Heart right ventricle (tissue), 16 donors: Measurements from ENCODE around the gene SNRNP25. TPM values are rescaled to one million over a fixed set of nuclear protein-coding genes. Genes with fewer than 3 reads are reported as not detected.
A peak's percentile ranks its signal among the peaks of the same experiment; 100 is the strongest.

Experiments
- ATAC-seq, 8 donors: fragments of 200-7000 bp; cut with Tn5 transposase; one replicate each; pipeline ENCODE4 v1.9.1; 2020; ENCODE audit warnings: mild to moderate bottlenecking in 8 of 8, moderate library complexity in 8 of 8, moderate number of reproducible peaks in 1 of 8
- DNase-seq, 2 donors: peaks; one replicate each; pipeline ENCODE4 v3.0.0-alpha.2; 2020
- H3K27ac ChIP-seq, 10 donors: fragments of 200-600 bp; sonication (generic) in 2 of 10; one replicate each; pipeline versions ENCODE4 v1.5.0 to v1.8.0; 2020 to 2022; ENCODE audit warnings: mild to moderate bottlenecking in 3 of 10
- H3K27me3 ChIP-seq, 7 donors: fragments of 200-600 bp; one replicate each; pipeline ENCODE4 v1.8.0; 2021 to 2022; ENCODE audit warnings: mild to moderate bottlenecking in 2 of 7
- H3K36me3 ChIP-seq, 9 donors: fragments of 200-600 bp; sonication (generic) in 1 of 9; one replicate each; pipeline versions ENCODE4 v1.5.0 to v1.8.0; 2020 to 2022; ENCODE audit warnings: mild to moderate bottlenecking in 2 of 9
- H3K4me1 ChIP-seq, 9 donors: fragments of 200-600 bp; sonication (generic) in 1 of 9; one replicate each; pipeline versions ENCODE4 v1.5.0 to v1.8.0; 2020 to 2022; ENCODE audit warnings: mild to moderate bottlenecking in 4 of 9
- H3K4me3 ChIP-seq, 10 donors: fragments of 200-600 bp; sonication (generic) in 2 of 10; one replicate each; pipeline versions ENCODE4 v1.5.0 to v1.8.0; 2020 to 2022; ENCODE audit warnings: mild to moderate bottlenecking in 7 of 10, moderate library complexity in 2 of 10
- H3K9me3 ChIP-seq, 11 donors: fragments of 200-600 bp in 10 of 11; sonication (generic) in 2 of 11; one replicate each; pipeline versions ENCODE4 v1.5.0 to v1.8.0; 2013 to 2022; ENCODE audit warnings: mild to moderate bottlenecking in 2 of 11, control low read depth in 1 of 11, moderate library complexity in 1 of 11
- CTCF ChIP-seq, 9 donors: fragments of 200-600 bp; sonication (generic) in 2 of 9; IDR thresholded peaks; one replicate each; pipeline versions ENCODE4 v1.5.0 to v1.8.0; 2021 to 2022; ENCODE audit warnings: antibody characterized with exemption in 9 of 9, mild to moderate bottlenecking in 5 of 9, moderate library complexity in 1 of 9
- WGBS, 2 donors: extraction: QIAGEN DNeasy Blood & Tissue Kit; methylation state at CpG; one replicate each; pipeline ENCODE4 v1.1.7; 2013; ENCODE audit warnings: inconsistent platforms in 1 of 2; 5-methylcytosine and 5-hydroxymethylcytosine counted together
- intact Hi-C, 10 donors: fragments of 100-400 bp; cut with DNase I; formaldehyde crosslinking; loops; one replicate each; pipeline versions ENCODE4 v1.11.1 to v1.14.2; 2022
- microRNA-seq, 2 donors: library from miRNA; unstranded; fragments of <30 nt; microRNA quantifications; one replicate each; pipeline ENCODE4 v1.2.0, GENCODE V29; 2021
- polyA plus RNA-seq, 2 donors: library from polyadenylated mRNA; stranded (reverse); fragments of 200-250 nt; gene quantifications; one replicate each; pipeline ENCODE4 v1.2.3, GENCODE V29; 2013
- total RNA-seq, 10 donors: library from RNA; stranded (reverse); fragmentation: NEBNext Ultra II Directional in 3 of 10; extraction: Animal tissue kit (Norgen Biotek cat#: 25700) in 3 of 10; gene quantifications; one replicate each; pipeline versions ENCODE4 v1.2.1 to v1.2.4, GENCODE V29; 2021 to 2023
- donor health status: Arrhythmogenic right ventricular cardiomyopathy.
- donor health status: ischemic (EF 13 %, LVEDD 7.1; RV severe dilation, severe dysfunction).
- donor health status: healthy with polysubstance abuse.
- donor health status: DM: no; HTN: yes; CAD: no.
- donor health status: DM: no; HTN: no; CAD: no.
- donor health status: ischemic (EF 25% LVEDD 6.9; RV normal size, moderate dysfunction).
- donor health status: ischemic (EF 25% LVEDD 5.7; RV mildly dilated, moderate dysfunction).
- donor health status: healthy.
- donor health status: DM: yes; HTN: yes; CAD: no.
- donor health status: Ischemic cardiomyopathy.
- donor health status: ischemic (EF 35%, LVEDD 5.7; RV mildly dilated, moderate dysfunction).
- donor health status: nonischemic (EF 11% LVEDD 7.7; RV severe dilation, severe dysfunction).
- donor health status: DM: yes; HTN: yes; CAD: no.
- donor health status: PGD.
- donor health status: ischemic (EF 29% LVEDD 5.4; RV normal size, mild dysfunction).
- donor health status: nonischemic (EF 23%, LVEDD 6.1; RV moderate dilation, normal function).

Gene SNRNP25
- total and polyA plus RNA-seq, 12 donors: 45.6 to 109 (median 64.5) TPM

- ATAC-seq (no peak), DNase-seq (no peak)
- H3K9me3 ChIP-seq: no peaks in the 10 kb centered on the region
- H3K27me3 ChIP-seq: no peaks in the 10 kb centered on the region
- peaks cover 0 to 52% (median 5%) of the 10 kb centered on the region in 9 donors for H3K36me3 ChIP-seq
- H3K4me3 ChIP-seq: no peak overlapping the region
- TF ChIP-seq CTCF (IDR thresholded peaks at IDR 0.05): no peak
- peaks cover 9 to 40% (median 27%) of the 10 kb centered on the region in 9 donors for H3K4me1 ChIP-seq
- intact Hi-C loops: no loop called here
- no peak overlapping the region for H3K27ac ChIP-seq
- WGBS, 2 donors: 87 to 94% methylated on average over 5 of the region's 5 CpGs
These were observed 50.7 kb downstream of the SNRNP25 start for GRCh38 chr16:104355-104754.

- intact Hi-C loops: loop anchor here in 6 of 10 donors (5.0 kb wide), 2 partner anchors 77 to 257 kb away; partner anchors contain the start of gene HBQ1 (in 3 of the 6)
- WGBS, 2 donors: 77 to 87% methylated on average over 3 of the region's 3 CpGs
- Histone ChIP-seq H3K27me3 (no peaks in the 10 kb centered on the region), H3K9me3 (no peaks in the 10 kb centered on the region), H3K4me3 (no peak overlapping the region), H3K27ac (no peak overlapping the region), H3K36me3 (peaks cover 0 to 55% (median 7%) of the 10 kb centered on the region in 9 donors), H3K4me1 (peaks cover 9 to 39% (median 27%) of the 10 kb centered on the region in 9 donors)
- DNase-seq (no peak), ATAC-seq (no peak)
- TF ChIP-seq CTCF (IDR thresholded peaks at IDR 0.05): no peak
These were observed 51.3 kb downstream of the SNRNP25 start for GRCh38 chr16:104928-105327.

- 90 to 93% methylated on average over 6 of the region's 6 CpGs for WGBS, 2 donors
- DNase-seq (no peak), ATAC-seq (no peak)
- intact Hi-C loops: loop anchor here in 6 of 10 donors (5.0 kb wide), 2 partner anchors 77 to 257 kb away; partner anchors contain the start of gene HBQ1 (in 3 of the 6)
- Histone ChIP-seq H3K9me3 (no peaks in the 10 kb centered on the region), H3K27me3 (no peaks in the 10 kb centered on the region), H3K4me3 (no peak overlapping the region), H3K4me1 (peaks cover 9 to 37% (median 27%) of the 10 kb centered on the region in 9 donors), H3K36me3 (peaks cover 0 to 58% (median 13%) of the 10 kb centered on the region in 9 donors), H3K27ac (no peak overlapping the region)
- no peak for TF ChIP-seq CTCF (IDR thresholded peaks at IDR 0.05)
These were observed 51.9 kb downstream of the SNRNP25 start for GRCh38 chr16:105521-105920.

- H3K36me3 ChIP-seq: peaks cover 0 to 70% (median 24%) of the 10 kb centered on the region in 9 donors
- H3K4me3 ChIP-seq: no peak overlapping the region
- DNase-seq: peak in 1 of 2 donors; percentile 53
- intact Hi-C loops: loop anchor here in 8 of 10 donors (1.0 to 5.0 kb wide), 5 partner anchors 74 to 256 kb away; partner anchors contain the start of gene HBQ1 (in 6 of the 8)
- H3K4me1 ChIP-seq: peaks cover 0 to 27% (median 17%) of the 10 kb centered on the region in 9 donors
- no peak overlapping the region for H3K27ac ChIP-seq
- no peaks in the 10 kb centered on the region for H3K27me3 ChIP-seq
- peak; percentile 70 to 88 (median 82) for TF ChIP-seq CTCF (IDR thresholded peaks at IDR 0.05)
- ATAC-seq: peak in 4 of 8 donors; percentile 24 to 57 (median 46)
- no peaks in the 10 kb centered on the region for H3K9me3 ChIP-seq
- WGBS, 2 donors: 32% methylated on average over 6 of the region's 6 CpGs
These were observed 53.1 kb downstream of the SNRNP25 start for GRCh38 chr16:106623-107324.

Small RNA genes lying within 50 kb of the gene (microRNA-seq; reads per million reads assigned to microRNA genes)
- 0 reads per million in 2 donors for gene MIR6859-4

Other genes with a start within 250 kb of the SNRNP25 start
- 10 to 100 TPM in 7 of 10 donors, 1 to 10 TPM in 3; 9.1 to 11.8 (median 10.5) TPM for gene POLR3K, start 220 bp upstream of the SNRNP25 start, total RNA-seq
- 10 to 100 TPM in 1 of 2 donors, 1 to 10 TPM in 1; 6.7 to 19.2 TPM for gene POLR3K, start 220 bp upstream of the SNRNP25 start, polyA plus RNA-seq
- 10 to 100 TPM; 18.5 to 27.8 (median 24.3) TPM for gene RHBDF1, start 18.8 kb downstream of the SNRNP25 start, total RNA-seq
- gene RHBDF1, start 18.8 kb downstream of the SNRNP25 start, polyA plus RNA-seq: 10 to 100 TPM; 36.9 to 89.8 TPM
- gene MPG, start 24.4 kb downstream of the SNRNP25 start, total RNA-seq: 10 to 100 TPM; 32.2 to 44.7 (median 38.6) TPM
- gene MPG, start 24.4 kb downstream of the SNRNP25 start, polyA plus RNA-seq: 10 to 100 TPM; 68.2 to 88.5 TPM
- gene NPRL3, start 84.8 kb downstream of the SNRNP25 start, total RNA-seq: 10 to 100 TPM; 19.0 to 28.8 (median 22.3) TPM
- 10 to 100 TPM; 16.2 to 19.6 TPM for gene NPRL3, start 84.8 kb downstream of the SNRNP25 start, polyA plus RNA-seq
- gene HBZ, start 98.8 kb downstream of the SNRNP25 start, total RNA-seq: not detected
- under 1 TPM in 1 of 2 donors, not detected in 1; 0.14 TPM for gene HBZ, start 98.8 kb downstream of the SNRNP25 start, polyA plus RNA-seq
- gene HBM, start 112.2 kb downstream of the SNRNP25 start, total RNA-seq: under 1 TPM in 2 of 10 donors, not detected in 8; 0.56 to 0.61 TPM
- not detected for gene HBM, start 112.2 kb downstream of the SNRNP25 start, polyA plus RNA-seq
- gene HBA2, start 119.0 kb downstream of the SNRNP25 start, total RNA-seq: 1,000 to 10,000 TPM in 1 of 10 donors, 100 to 1,000 TPM in 5, 10 to 100 TPM in 4; 78.7 to 1,146 (median 107) TPM
- 10 to 100 TPM in 1 of 2 donors, 1 to 10 TPM in 1; 2.9 to 84.6 TPM for gene HBA2, start 119.0 kb downstream of the SNRNP25 start, polyA plus RNA-seq
- 1,000 to 10,000 TPM in 1 of 10 donors, 100 to 1,000 TPM in 9; 114 to 1,150 (median 192) TPM for gene HBA1, start 122.9 kb downstream of the SNRNP25 start, total RNA-seq
- 10 to 100 TPM in 1 of 2 donors, 1 to 10 TPM in 1; 2.1 to 27.1 TPM for gene HBA1, start 122.9 kb downstream of the SNRNP25 start, polyA plus RNA-seq
- not detected for gene HBQ1, start 126.6 kb downstream of the SNRNP25 start, total RNA-seq
- under 1 TPM in 1 of 2 donors, not detected in 1; 0.09 TPM for gene HBQ1, start 126.6 kb downstream of the SNRNP25 start, polyA plus RNA-seq
- gene LUC7L, start 175.6 kb downstream of the SNRNP25 start, total RNA-seq: 10 to 100 TPM; 14.4 to 29.7 (median 20.4) TPM
- 100 to 1,000 TPM in 1 of 2 donors, 10 to 100 TPM in 1; 21.3 to 139 TPM for gene LUC7L, start 175.6 kb downstream of the SNRNP25 start, polyA plus RNA-seq
- 100 to 1,000 TPM; 114 to 200 (median 161) TPM for gene FAM234A, start 181.0 kb downstream of the SNRNP25 start, total RNA-seq
- 10 to 100 TPM; 70.5 to 97.9 TPM for gene FAM234A, start 181.0 kb downstream of the SNRNP25 start, polyA plus RNA-seq
- gene RGS11, start 222.1 kb downstream of the SNRNP25 start, total RNA-seq: 10 to 100 TPM in 6 of 10 donors, 1 to 10 TPM in 4; 7.5 to 18.2 (median 12.5) TPM
- gene RGS11, start 222.1 kb downstream of the SNRNP25 start, polyA plus RNA-seq: 10 to 100 TPM in 1 of 2 donors, 1 to 10 TPM in 1; 1.9 to 36.4 TPM
- gene ARHGDIG, start 226.8 kb downstream of the SNRNP25 start, total RNA-seq: 10 to 100 TPM in 4 of 10 donors, 1 to 10 TPM in 6; 4.8 to 16.9 (median 9.1) TPM
- 10 to 100 TPM in 1 of 2 donors, under 1 TPM in 1; 0.17 to 10.7 TPM for gene ARHGDIG, start 226.8 kb downstream of the SNRNP25 start, polyA plus RNA-seq
- 10 to 100 TPM in 1 of 10 donors, 1 to 10 TPM in 8, under 1 TPM in 1; 0.55 to 14.0 (median 3.2) TPM for gene PDIA2, start 229.3 kb downstream of the SNRNP25 start, total RNA-seq
- gene PDIA2, start 229.3 kb downstream of the SNRNP25 start, polyA plus RNA-seq: 1 to 10 TPM in 1 of 2 donors, under 1 TPM in 1; 0.32 to 2.6 TPM